Thyroid gland (tissue), 4 donors: ENCODE data around the gene CYP26C1.

Experiments used
- CTCF ChIP-seq, 6 experiments: fragments of 200-600 bp in 3 of 6; fragments of 450-650 bp in 3 of 6; sonication (generic) in 3 of 6; IDR thresholded peaks; one replicate each; pipeline ENCODE4 v1.5.1; 2016 to 2019; ENCODE audit warnings: antibody characterized with exemption in 6 of 6, mild to moderate bottlenecking in 2 of 6, inconsistent platforms in 1 of 6, moderate library complexity in 1 of 6
- POLR2A ChIP-seq, 2 donors: fragments of 450-650 bp; IDR thresholded peaks; one replicate each; pipeline ENCODE4 v1.6.1; 2017; ENCODE audit warnings: antibody characterized with exemption in 2 of 2, mild to moderate bottlenecking in 2 of 2, moderate library complexity in 1 of 2

GRCh38 chr10:93039110-93039509 is 21.5 kb upstream of the CYP26C1 start:
- TF ChIP-seq CTCF (IDR thresholded peaks at IDR 0.05) (no peak), POLR2A (IDR thresholded peaks at IDR 0.05) (no peak)
